Thyroid gland (tissue), 4 donors: ENCODE results near the gene HHLA2.

Experiments
- CTCF ChIP-seq, 6 experiments: fragments of 200-600 bp in 3 of 6; fragments of 450-650 bp in 3 of 6; sonication (generic) in 3 of 6; IDR thresholded peaks; one replicate each; pipeline ENCODE4 v1.5.1; 2016 to 2019; ENCODE audit warnings: antibody characterized with exemption in 6 of 6, mild to moderate bottlenecking in 2 of 6, inconsistent platforms in 1 of 6, moderate library complexity in 1 of 6
- POLR2A ChIP-seq, 2 donors: fragments of 450-650 bp; IDR thresholded peaks; one replicate each; pipeline ENCODE4 v1.6.1; 2017; ENCODE audit warnings: antibody characterized with exemption in 2 of 2, mild to moderate bottlenecking in 2 of 2, moderate library complexity in 1 of 2

GRCh38 chr3:108394016-108394415, 97.7 kb downstream of the HHLA2 start:
- TF ChIP-seq CTCF (IDR thresholded peaks at IDR 0.05) (no peak), POLR2A (IDR thresholded peaks at IDR 0.05) (no peak)
